Peyer's patch (tissue), 4 donors: ENCODE results near the gene SCYGR2. TPM values are rescaled to one million over a fixed set of nuclear protein-coding genes. Genes with fewer than 3 reads are reported as not detected.

Experiments used
- DNase-seq, 3 donors: peaks; one replicate each; pipeline ENCODE4 v3.0.0-alpha.2; 2017 to 2019
- H3K27ac ChIP-seq, 4 donors: fragments of 200-600 bp; sonication (generic); one replicate each; pipeline ENCODE4 v1.5.1; 2016 to 2019
- H3K27me3 ChIP-seq, 2 donors: fragments of 200-600 bp; sonication (generic); one replicate each; pipeline ENCODE4 v1.5.1; 2019
- H3K36me3 ChIP-seq, 3 donors: fragments of 200-600 bp; sonication (generic); one replicate each; pipeline ENCODE4 v1.5.1; 2016 to 2019
- H3K4me1 ChIP-seq, 4 donors: fragments of 200-600 bp; sonication (generic); one replicate each; pipeline ENCODE4 v1.5.1; 2016 to 2019
- H3K4me3 ChIP-seq, 4 donors: fragments of 200-600 bp; sonication (generic); 1 replicate in 3 of 4; 2 replicates in 1 of 4; pipeline ENCODE4 v1.5.1; 2016 to 2019; ENCODE audit warnings: mild to moderate bottlenecking in 1 of 4
- H3K9me3 ChIP-seq, 4 donors: fragments of 200-600 bp; sonication (generic); one replicate each; pipeline ENCODE4 v1.5.1; 2016 to 2019; ENCODE audit warnings: mild to moderate bottlenecking in 1 of 4
- POLR2A ChIP-seq, 2 donors: fragments of 450-650 bp; IDR thresholded peaks; one replicate each; pipeline ENCODE4 v1.5.1; 2017; ENCODE audit warnings: antibody characterized with exemption in 2 of 2, mild to moderate bottlenecking in 2 of 2, moderate library complexity in 2 of 2
- total RNA-seq, 4 donors: library from RNA; depleted of rRNA; stranded (reverse); fragments of >200 nt; gene quantifications; one replicate each; pipeline ENCODE4 v1.1.0, GENCODE V29; 2016
- TF ChIP-seq, protein P1 (sequence below), 6 experiments: fragments of 450-650 bp in 4 of 6; fragments of 200-600 bp in 2 of 6; sonication (generic) in 1 of 6; IDR thresholded peaks; one replicate each; pipeline ENCODE4 v1.5.1; 2017 to 2019; ENCODE audit warnings: antibody characterized with exemption in 6 of 6, mild to moderate bottlenecking in 3 of 6, moderate library complexity in 1 of 6

The SCYGR2 gene
- total RNA-seq, 4 donors from 2014 or later, result not detected

DNA sequence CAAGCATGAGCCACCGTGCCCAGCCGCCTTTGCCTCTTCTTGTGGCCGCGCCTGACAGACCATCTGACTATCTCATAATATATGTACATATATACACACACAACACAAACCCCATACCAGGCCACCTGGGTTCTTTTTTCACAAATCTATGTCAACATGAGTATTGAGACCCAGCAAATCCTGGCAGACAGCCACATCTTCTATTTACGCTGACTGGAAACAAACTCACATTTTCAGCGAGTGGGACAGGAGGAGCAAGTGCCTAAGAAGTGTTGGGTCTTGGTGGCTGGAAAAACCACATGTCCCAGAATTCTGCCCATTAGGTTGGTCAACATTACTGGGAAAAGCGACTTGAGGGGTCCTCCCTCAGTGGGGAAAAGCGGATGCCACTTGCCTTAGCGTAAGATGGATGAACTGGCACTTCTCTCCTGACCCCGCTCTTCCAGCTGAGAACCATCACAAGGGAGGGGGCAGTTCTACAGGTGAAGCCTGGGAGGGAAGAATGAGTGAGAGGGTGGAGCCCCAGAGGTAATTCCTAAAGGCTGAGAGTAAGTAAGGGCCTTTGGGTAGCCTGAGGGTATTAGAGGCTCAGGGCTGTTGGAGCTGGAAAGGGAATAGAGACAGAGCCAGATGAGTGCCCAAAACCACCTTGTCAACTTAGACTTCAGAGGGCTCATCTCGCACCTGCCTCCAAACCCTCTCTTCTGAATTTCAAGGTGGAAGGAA lies 14.0 kb downstream of the SCYGR2 start:
- TF ChIP-seq, protein P1, sequence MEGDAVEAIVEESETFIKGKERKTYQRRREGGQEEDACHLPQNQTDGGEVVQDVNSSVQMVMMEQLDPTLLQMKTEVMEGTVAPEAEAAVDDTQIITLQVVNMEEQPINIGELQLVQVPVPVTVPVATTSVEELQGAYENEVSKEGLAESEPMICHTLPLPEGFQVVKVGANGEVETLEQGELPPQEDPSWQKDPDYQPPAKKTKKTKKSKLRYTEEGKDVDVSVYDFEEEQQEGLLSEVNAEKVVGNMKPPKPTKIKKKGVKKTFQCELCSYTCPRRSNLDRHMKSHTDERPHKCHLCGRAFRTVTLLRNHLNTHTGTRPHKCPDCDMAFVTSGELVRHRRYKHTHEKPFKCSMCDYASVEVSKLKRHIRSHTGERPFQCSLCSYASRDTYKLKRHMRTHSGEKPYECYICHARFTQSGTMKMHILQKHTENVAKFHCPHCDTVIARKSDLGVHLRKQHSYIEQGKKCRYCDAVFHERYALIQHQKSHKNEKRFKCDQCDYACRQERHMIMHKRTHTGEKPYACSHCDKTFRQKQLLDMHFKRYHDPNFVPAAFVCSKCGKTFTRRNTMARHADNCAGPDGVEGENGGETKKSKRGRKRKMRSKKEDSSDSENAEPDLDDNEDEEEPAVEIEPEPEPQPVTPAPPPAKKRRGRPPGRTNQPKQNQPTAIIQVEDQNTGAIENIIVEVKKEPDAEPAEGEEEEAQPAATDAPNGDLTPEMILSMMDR (IDR thresholded peaks at IDR 0.05), result no peak
- no peak for TF ChIP-seq POLR2A (IDR thresholded peaks at IDR 0.05)
- H3K9me3 ChIP-seq, result no peaks in the 10 kb centered on the region
- H3K27me3 ChIP-seq, result no peaks in the 10 kb centered on the region
- no peak overlapping the region for H3K4me3 ChIP-seq
- DNase-seq, result no peak
- H3K27ac ChIP-seq, result no peak overlapping the region
- H3K4me1 ChIP-seq, result no peaks in the 10 kb centered on the region
- no peaks in the 10 kb centered on the region for H3K36me3 ChIP-seq

DNA sequence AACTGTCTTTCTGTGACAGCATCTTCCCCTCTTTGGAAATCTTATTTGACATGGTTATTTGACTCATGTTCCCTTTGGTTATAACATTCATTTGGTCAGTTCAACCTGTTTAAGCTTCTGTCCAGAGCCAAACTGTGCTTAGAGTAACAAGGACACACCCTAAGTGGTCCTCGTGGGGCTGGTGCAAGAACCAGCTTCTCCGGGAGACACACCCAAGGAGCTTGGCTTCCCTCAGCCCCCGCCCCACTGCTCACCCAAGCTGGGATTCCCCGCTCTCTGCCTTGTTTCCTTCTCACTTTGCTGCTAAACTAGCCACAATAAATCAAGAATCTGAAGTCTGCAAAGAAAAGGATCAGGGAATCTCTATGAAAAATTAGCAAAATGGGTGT lies 14.6 kb downstream of the SCYGR2 start:
- no peaks in the 10 kb centered on the region for H3K36me3 ChIP-seq
- no peaks in the 10 kb centered on the region for H3K4me1 ChIP-seq
- no peak overlapping the region for H3K4me3 ChIP-seq
- DNase-seq, result no peak
- TF ChIP-seq, protein P1 (IDR thresholded peaks at IDR 0.05), result no peak
- no peak for TF ChIP-seq POLR2A (IDR thresholded peaks at IDR 0.05)
- H3K27ac ChIP-seq, result no peak overlapping the region
- no peaks in the 10 kb centered on the region for H3K9me3 ChIP-seq
- no peaks in the 10 kb centered on the region for H3K27me3 ChIP-seq

DNA sequence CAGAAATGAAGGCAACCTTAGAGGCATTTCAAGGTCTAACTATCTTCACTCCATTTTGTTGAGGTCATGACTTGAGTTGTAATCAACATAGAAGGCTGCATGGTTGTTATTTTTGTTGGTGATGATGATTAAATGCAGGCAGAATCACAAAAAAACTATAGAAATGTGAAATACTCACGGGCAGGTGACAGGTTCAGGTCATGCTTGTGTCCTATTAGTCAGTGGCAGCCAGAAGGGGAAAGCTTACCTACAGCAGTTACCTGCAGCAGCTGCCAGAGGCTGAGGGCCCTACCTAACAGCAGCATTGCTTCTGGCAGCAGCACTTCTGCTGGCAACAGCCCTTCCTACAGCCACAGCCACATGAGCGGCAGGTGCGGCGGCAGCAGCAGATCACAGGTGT lies 15.6 kb downstream of the SCYGR2 start:
- DNase-seq, result no peak
- Histone ChIP-seq H3K36me3 (no peaks in the 10 kb centered on the region), H3K4me3 (no peak overlapping the region), H3K27ac (no peak overlapping the region), H3K9me3 (no peaks in the 10 kb centered on the region), H3K4me1 (no peaks in the 10 kb centered on the region), H3K27me3 (no peaks in the 10 kb centered on the region)
- TF ChIP-seq POLR2A (IDR thresholded peaks at IDR 0.05), result no peak
- TF ChIP-seq, protein P1 (IDR thresholded peaks at IDR 0.05), result no peak

DNA sequence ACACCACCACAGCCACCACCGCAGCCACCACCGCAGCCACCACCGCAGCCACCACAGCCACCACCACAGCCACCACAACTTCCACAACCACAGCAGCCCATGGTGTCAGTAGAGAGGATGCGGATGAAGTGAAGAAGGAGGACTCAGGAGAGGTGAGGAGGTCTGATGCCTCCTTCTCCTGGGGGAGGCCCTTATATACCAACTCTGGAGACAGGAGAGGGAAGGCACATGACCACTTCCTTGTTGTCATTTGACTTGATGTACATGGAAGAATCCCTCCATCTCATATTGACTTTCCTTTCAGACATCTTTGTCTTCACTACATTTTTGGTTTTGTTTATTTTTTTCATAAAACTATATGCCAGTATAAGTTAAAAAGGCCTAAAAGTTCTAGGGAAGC lies 16.0 kb downstream of the SCYGR2 start, which contains the start of gene SCYGR3:
Gene SCYGR3 (minus strand): TSS at position 101 of the 400 bp plus-strand sequence. CDS start 0 bp downstream, at position 101.
- no peak within 1 kb of the TSS for H3K4me3 ChIP-seq
- no peaks in the 10 kb centered on the region for H3K9me3 ChIP-seq
- TF ChIP-seq POLR2A (IDR thresholded peaks at IDR 0.05), result no peak
- TF ChIP-seq, protein P1 (IDR thresholded peaks at IDR 0.05), result no peak
- no peak within 1 kb of the TSS for H3K27ac ChIP-seq
- DNase-seq, result no peak
- H3K4me1 ChIP-seq, result no peaks in the 10 kb centered on the region
- H3K36me3 ChIP-seq, result no peaks in the 10 kb centered on the region
- no peaks in the 10 kb centered on the region for H3K27me3 ChIP-seq

DNA sequence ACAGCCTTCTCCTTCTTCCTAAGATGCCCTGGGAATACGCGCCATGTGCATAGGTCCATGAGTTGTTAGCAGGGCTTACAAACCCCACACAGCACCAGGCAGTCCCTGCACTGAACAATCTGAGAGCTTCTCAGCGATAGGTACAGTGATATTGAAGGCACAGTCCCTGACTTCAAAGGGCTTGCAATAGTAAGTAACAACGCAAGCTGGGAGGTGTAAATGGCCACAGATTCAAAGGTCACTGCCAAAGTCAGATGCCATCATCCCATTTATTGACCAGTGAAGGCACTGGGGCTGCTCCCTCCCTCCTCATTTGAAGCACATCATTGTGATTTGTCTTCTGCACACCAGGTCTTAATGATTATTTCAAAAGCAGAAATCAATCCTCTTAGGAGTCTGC lies 16.5 kb downstream of the SCYGR2 start:
- Histone ChIP-seq H3K27ac (no peak overlapping the region), H3K36me3 (no peaks in the 10 kb centered on the region), H3K4me3 (no peak overlapping the region), H3K9me3 (no peaks in the 10 kb centered on the region), H3K4me1 (no peaks in the 10 kb centered on the region), H3K27me3 (no peaks in the 10 kb centered on the region)
- DNase-seq, result no peak
- no peak for TF ChIP-seq POLR2A (IDR thresholded peaks at IDR 0.05)
- TF ChIP-seq, protein P1 (IDR thresholded peaks at IDR 0.05), result no peak
